ENCODE measurements around the gene GJB1.

GJB1 gene

GRCh38 chrX:71224098-71224708 lies 1.2 kb downstream of the GJB1 start:
- TF ChIP-seq CTCF (IDR thresholded peaks at IDR 0.05; ENCODE audit: poor library complexity, severe bottlenecking): no peak
- Histone ChIP-seq H3K4me3 (ENCODE audit: severe bottlenecking) (no peak overlapping the region), H3K27ac (ENCODE audit: poor library complexity, severe bottlenecking) (no peak overlapping the region), H3K9me3 (ENCODE audit: severe bottlenecking) (no peaks in the 10 kb centered on the region), H3K36me3 (ENCODE audit: low read depth) (no peaks in the 10 kb centered on the region), H3K27me3 (ENCODE audit: insufficient read depth, poor library complexity, severe bottlenecking) (no peaks in the 10 kb centered on the region), H3K4me1 (ENCODE audit: insufficient read depth, poor library complexity, severe bottlenecking) (no peaks in the 10 kb centered on the region)
- DNase-seq (ENCODE audit: low spot score) (no peak), ATAC-seq (ENCODE audit: low read depth) (no peak)

GRCh38 chrX:71225009-71225408 lies 2.0 kb downstream of the GJB1 start:
- DNase-seq (ENCODE audit: low spot score) (no peak), ATAC-seq (ENCODE audit: low read depth) (no peak)
- no peak for TF ChIP-seq CTCF (IDR thresholded peaks at IDR 0.05; ENCODE audit: poor library complexity, severe bottlenecking)
- Histone ChIP-seq H3K4me1 (ENCODE audit: insufficient read depth, poor library complexity, severe bottlenecking) (no peaks in the 10 kb centered on the region), H3K9me3 (ENCODE audit: severe bottlenecking) (no peaks in the 10 kb centered on the region), H3K36me3 (ENCODE audit: low read depth) (no peaks in the 10 kb centered on the region), H3K27ac (ENCODE audit: poor library complexity, severe bottlenecking) (no peak overlapping the region), H3K27me3 (ENCODE audit: insufficient read depth, poor library complexity, severe bottlenecking) (no peaks in the 10 kb centered on the region), H3K4me3 (ENCODE audit: severe bottlenecking) (no peak overlapping the region)

GRCh38 chrX:71225676-71226075 lies 2.7 kb downstream of the GJB1 start:
- H3K4me1 ChIP-seq (ENCODE audit: insufficient read depth, poor library complexity, severe bottlenecking): no peaks in the 10 kb centered on the region
- H3K27me3 ChIP-seq (ENCODE audit: insufficient read depth, poor library complexity, severe bottlenecking): no peaks in the 10 kb centered on the region
- no peak overlapping the region for H3K4me3 ChIP-seq (ENCODE audit: severe bottlenecking)
- no peaks in the 10 kb centered on the region for H3K9me3 ChIP-seq (ENCODE audit: severe bottlenecking)
- H3K36me3 ChIP-seq (ENCODE audit: low read depth): no peaks in the 10 kb centered on the region
- TF ChIP-seq CTCF (IDR thresholded peaks at IDR 0.05; ENCODE audit: poor library complexity, severe bottlenecking): no peak
- H3K27ac ChIP-seq (ENCODE audit: poor library complexity, severe bottlenecking): no peak overlapping the region
- DNase-seq (ENCODE audit: low spot score): no peak
- no peak for ATAC-seq (ENCODE audit: low read depth)

GRCh38 chrX:71227370-71228062 lies 4.5 kb downstream of the GJB1 start:
- Histone ChIP-seq H3K4me1 (ENCODE audit: insufficient read depth, poor library complexity, severe bottlenecking) (no peaks in the 10 kb centered on the region), H3K36me3 (ENCODE audit: low read depth) (no peaks in the 10 kb centered on the region), H3K9me3 (ENCODE audit: severe bottlenecking) (no peaks in the 10 kb centered on the region), H3K27me3 (ENCODE audit: insufficient read depth, poor library complexity, severe bottlenecking) (no peaks in the 10 kb centered on the region), H3K4me3 (ENCODE audit: severe bottlenecking) (no peak overlapping the region), H3K27ac (ENCODE audit: poor library complexity, severe bottlenecking) (no peak overlapping the region)
- ATAC-seq (ENCODE audit: low read depth) (no peak), DNase-seq (ENCODE audit: low spot score) (no peak)
- TF ChIP-seq CTCF (IDR thresholded peaks at IDR 0.05; ENCODE audit: poor library complexity, severe bottlenecking): no peak

GRCh38 chrX:71228063-71228642 lies 5.1 kb downstream of the GJB1 start:
- DNase-seq (ENCODE audit: low spot score): no peak
- ATAC-seq (ENCODE audit: low read depth): no peak
- TF ChIP-seq CTCF (IDR thresholded peaks at IDR 0.05; ENCODE audit: poor library complexity, severe bottlenecking): no peak

More at GRCh38 chrX:71228063-71228642, 5.1 kb downstream of the GJB1 start:
- no peak overlapping the region for H3K4me3 ChIP-seq (ENCODE audit: severe bottlenecking)
- no peaks in the 10 kb centered on the region for H3K9me3 ChIP-seq (ENCODE audit: severe bottlenecking)
- no peak overlapping the region for H3K27ac ChIP-seq (ENCODE audit: poor library complexity, severe bottlenecking)
- no peaks in the 10 kb centered on the region for H3K27me3 ChIP-seq (ENCODE audit: insufficient read depth, poor library complexity, severe bottlenecking)
- no peaks in the 10 kb centered on the region for H3K4me1 ChIP-seq (ENCODE audit: insufficient read depth, poor library complexity, severe bottlenecking)
- H3K36me3 ChIP-seq (ENCODE audit: low read depth): no peaks in the 10 kb centered on the region

Measured in RWPE2 (cell line).